Measurements from ENCODE around the gene TMEM253. TPM values are rescaled to one million over a fixed set of nuclear protein-coding genes. Genes with fewer than 3 reads are reported as not detected.

TMEM253 gene
- total RNA-seq, 1 donor: 0.27 TPM

DNA sequence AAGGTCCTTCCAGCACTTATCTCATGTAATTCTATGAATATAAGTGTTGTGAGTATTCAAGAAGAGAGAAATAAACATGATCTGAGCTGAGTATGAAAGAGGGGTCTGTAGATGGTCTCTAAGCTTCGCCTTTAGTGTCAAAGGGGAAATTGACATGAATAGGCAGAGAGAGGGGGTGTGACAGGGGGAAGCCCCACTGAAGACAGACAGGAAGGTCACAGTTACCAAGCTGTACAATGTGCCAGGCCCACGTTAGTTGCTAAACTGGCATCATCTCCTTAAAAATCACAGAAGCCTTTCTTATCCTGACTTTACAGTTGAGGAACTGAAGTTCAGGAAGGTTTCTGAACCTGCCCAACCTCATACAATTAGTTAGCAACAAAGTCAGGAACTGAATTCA is 23.2 kb upstream of the TMEM253 start:
- TF ChIP-seq, protein P1, sequence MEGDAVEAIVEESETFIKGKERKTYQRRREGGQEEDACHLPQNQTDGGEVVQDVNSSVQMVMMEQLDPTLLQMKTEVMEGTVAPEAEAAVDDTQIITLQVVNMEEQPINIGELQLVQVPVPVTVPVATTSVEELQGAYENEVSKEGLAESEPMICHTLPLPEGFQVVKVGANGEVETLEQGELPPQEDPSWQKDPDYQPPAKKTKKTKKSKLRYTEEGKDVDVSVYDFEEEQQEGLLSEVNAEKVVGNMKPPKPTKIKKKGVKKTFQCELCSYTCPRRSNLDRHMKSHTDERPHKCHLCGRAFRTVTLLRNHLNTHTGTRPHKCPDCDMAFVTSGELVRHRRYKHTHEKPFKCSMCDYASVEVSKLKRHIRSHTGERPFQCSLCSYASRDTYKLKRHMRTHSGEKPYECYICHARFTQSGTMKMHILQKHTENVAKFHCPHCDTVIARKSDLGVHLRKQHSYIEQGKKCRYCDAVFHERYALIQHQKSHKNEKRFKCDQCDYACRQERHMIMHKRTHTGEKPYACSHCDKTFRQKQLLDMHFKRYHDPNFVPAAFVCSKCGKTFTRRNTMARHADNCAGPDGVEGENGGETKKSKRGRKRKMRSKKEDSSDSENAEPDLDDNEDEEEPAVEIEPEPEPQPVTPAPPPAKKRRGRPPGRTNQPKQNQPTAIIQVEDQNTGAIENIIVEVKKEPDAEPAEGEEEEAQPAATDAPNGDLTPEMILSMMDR (IDR thresholded peaks at IDR 0.05; ENCODE audit: insufficient read depth, low read length): no peak
- H3K4me3 ChIP-seq (ENCODE audit: low read depth, low read length): no peak overlapping the region
- no peak for DNase-seq (ENCODE audit: low read depth)

DNA sequence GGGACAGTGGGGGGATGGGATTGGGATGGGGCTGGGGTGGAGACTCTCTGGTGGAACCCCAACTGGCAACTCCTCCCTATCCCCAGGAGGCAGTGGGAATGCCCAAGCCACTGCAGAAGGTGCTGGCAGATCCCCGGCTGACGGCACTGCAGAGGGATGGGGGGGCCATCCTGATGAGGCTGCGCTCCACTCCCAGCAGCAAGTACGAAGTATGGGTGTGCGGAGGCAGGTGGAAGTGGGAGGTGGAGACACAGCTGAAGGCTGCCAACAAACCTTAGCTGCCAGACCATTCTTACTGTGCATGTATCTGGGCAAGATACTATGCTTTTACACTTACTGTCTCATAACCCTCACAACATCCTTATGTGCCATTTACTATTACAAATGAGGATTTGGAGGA is 22.6 kb upstream of the TMEM253 start:
- DNase-seq (ENCODE audit: low read depth): no peak
- TF ChIP-seq, protein P1 (IDR thresholded peaks at IDR 0.05; ENCODE audit: insufficient read depth, low read length): no peak
- no peak overlapping the region for H3K4me3 ChIP-seq (ENCODE audit: low read depth, low read length)

DNA sequence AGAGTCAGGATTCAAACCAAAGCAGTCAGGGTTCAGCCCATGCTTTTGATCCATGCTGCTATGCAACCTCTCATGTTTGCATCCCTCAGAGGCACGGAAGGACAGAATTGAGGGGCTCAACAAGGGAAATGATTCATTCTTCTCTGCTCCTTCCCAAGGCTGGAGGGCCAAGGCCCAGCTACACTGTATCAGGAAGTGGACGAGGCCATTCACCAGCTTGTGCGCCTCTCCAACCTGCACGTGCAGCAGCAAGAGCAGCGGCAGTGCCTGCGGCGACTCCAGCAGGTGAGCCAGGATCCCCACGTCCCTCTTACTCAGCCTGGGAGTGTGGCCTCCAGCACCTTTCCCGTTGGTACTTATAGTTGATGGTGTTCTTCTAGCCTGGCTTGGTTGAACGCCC is 22.1 kb upstream of the TMEM253 start:
- H3K4me3 ChIP-seq (ENCODE audit: low read depth, low read length): no peak overlapping the region
- TF ChIP-seq, protein P1 (IDR thresholded peaks at IDR 0.05; ENCODE audit: insufficient read depth, low read length): no peak
- DNase-seq (ENCODE audit: low read depth): no peak

DNA sequence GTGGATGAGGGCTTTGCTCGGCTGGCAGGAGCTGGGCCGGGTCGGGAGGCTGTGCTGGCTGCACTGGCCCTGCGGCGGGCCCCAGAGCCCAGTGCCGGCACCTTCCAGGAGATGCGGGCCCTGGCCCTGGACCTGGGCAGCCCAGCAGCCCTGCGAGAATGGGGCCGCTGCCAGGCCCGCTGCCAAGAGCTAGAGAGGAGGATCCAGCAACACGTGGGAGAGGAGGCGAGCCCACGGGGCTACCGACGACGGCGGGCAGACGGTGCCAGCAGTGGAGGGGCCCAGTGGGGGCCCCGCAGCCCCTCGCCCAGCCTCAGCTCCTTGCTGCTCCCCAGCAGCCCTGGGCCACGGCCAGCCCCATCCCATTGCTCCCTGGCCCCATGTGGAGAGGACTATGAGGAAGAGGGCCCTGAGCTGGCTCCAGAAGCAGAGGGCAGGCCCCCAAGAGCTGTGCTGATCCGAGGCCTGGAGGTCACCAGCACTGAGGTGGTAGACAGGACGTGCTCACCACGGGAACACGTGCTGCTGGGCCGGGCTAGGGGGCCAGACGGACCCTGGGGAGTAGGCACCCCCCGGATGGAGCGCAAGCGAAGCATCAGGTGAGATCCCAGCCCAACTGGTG is 19.2 kb upstream of the TMEM253 start:
- TF ChIP-seq, protein P1 (IDR thresholded peaks at IDR 0.05; ENCODE audit: insufficient read depth, low read length): no peak
- H3K4me3 ChIP-seq (ENCODE audit: low read depth, low read length): no peak overlapping the region
- no peak for DNase-seq (ENCODE audit: low read depth)

DNA sequence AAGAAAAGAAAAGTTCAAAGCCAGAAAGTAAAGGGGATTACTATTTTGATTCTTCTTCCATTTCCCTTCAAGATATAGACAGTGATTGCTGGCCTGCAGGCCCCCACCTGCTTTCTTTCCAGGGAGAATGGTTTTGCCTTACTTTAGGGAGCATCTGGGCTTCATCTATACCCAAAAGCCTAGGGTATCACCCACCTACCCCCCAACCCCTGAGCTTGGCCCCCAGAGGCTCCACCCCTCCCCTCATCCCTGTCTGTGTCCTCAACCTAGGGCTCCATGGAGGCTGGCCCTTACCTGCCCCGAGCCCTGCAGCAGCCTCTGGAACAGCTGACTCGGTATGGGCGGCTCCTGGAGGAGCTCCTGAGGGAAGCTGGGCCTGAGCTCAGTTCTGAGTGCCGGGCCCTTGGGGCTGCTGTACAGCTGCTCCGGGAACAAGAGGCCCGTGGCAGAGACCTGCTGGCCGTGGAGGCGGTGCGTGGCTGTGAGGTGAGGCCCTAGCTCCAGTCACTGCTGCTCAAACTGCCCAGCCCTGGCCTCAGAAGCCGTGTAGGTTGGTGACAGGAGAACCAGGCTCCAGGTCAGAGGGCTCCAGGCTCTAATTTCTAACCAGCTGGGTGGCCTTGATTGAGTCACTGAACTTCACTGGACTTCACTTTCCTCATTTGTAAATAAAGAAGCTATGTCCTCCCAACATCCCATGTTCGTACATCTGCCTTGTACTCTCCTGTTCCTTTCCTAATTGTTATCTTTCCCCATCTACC is 17.1 kb upstream of the TMEM253 start:
- TF ChIP-seq, protein P1 (IDR thresholded peaks at IDR 0.05; ENCODE audit: insufficient read depth, low read length): no peak
- DNase-seq (ENCODE audit: low read depth): no peak
- no peak overlapping the region for H3K4me3 ChIP-seq (ENCODE audit: low read depth, low read length)

DNA sequence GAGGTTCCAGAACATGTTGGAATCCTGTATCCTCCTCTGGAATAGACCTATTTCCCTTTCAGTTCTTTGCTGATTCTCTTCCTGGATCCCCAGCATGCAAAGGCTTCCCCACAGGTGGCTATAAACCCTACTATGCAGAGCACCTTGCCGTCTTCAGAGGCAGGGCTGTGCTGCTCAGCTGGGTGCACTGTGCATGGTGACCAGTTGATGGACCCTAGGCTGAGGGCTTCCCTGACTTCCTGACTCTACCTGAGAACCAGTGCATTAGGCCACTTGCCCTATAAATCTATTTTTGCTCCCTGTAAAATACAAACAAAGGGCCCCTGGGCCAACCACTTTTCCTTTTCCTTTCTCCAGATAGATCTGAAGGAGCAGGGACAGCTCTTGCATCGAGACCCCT is 16.5 kb upstream of the TMEM253 start:
- no peak overlapping the region for H3K4me3 ChIP-seq (ENCODE audit: low read depth, low read length)
- TF ChIP-seq, protein P1 (IDR thresholded peaks at IDR 0.05; ENCODE audit: insufficient read depth, low read length): no peak
- no peak for DNase-seq (ENCODE audit: low read depth)
